GM18517 (cell line): Measurements from ENCODE around the gene PRPF40B.
A peak's percentile ranks its signal among the peaks of the same experiment; 100 is the strongest.
"Not testable (repeated sequence)": the region's sequence is repeated elsewhere in the genome, so short reads cannot be mapped to it uniquely, and the experiment has no call there.

Experiments used
- ATAC-seq: cut with Tn5 transposase; IDR thresholded peaks from one replicate; pipeline ENCODE4 v1.9.1; 2021; ENCODE audit warnings: mild to moderate bottlenecking, moderate library complexity; ENCODE audit not compliant: unreplicated experiment

The PRPF40B gene

GRCh38 chr12:49623142-49623904 is at the start of gene PRPF40B:
TSS of gene PRPF40B (plus strand) at chr12:49623561. CDS start at chr12:49623591, 30 bp downstream.
- peak; percentile 60 for ATAC-seq

GRCh38 chr12:49577589-49578315 is 45.6 kb upstream of the PRPF40B start:
- ATAC-seq: no peak

GRCh38 chr12:49578471-49579112 is 44.8 kb upstream of the PRPF40B start:
- ATAC-seq: no peak

GRCh38 chr12:49580572-49581535 is 42.5 kb upstream of the PRPF40B start:
- no peak for ATAC-seq

- ATAC-seq: no peak
These were observed 41.2 kb upstream of the PRPF40B start for GRCh38 chr12:49582201-49582600.

GRCh38 chr12:49582850-49583249 is 40.5 kb upstream of the PRPF40B start:
- no peak for ATAC-seq

GRCh38 chr12:49583366-49584094 is 39.8 kb upstream of the PRPF40B start:
- ATAC-seq: no peak

GRCh38 chr12:49584591-49584990 is 38.8 kb upstream of the PRPF40B start:
- no peak for ATAC-seq

GRCh38 chr12:49585477-49586459 is 37.6 kb upstream of the PRPF40B start:
- no peak for ATAC-seq

GRCh38 chr12:49587174-49587908 is 36.0 kb upstream of the PRPF40B start:
- ATAC-seq: no peak

- no peak for ATAC-seq
These were observed 35.1 kb upstream of the PRPF40B start for GRCh38 chr12:49588281-49588680.

- no peak for ATAC-seq
These were observed 34.4 kb upstream of the PRPF40B start for GRCh38 chr12:49588721-49589516.

- ATAC-seq: no peak
These were observed 24.8 kb upstream of the PRPF40B start for GRCh38 chr12:49598527-49598926.

- no peak for ATAC-seq
These were observed 23.4 kb upstream of the PRPF40B start for GRCh38 chr12:49599961-49600360.

- ATAC-seq: no peak
These were observed 19.6 kb upstream of the PRPF40B start for GRCh38 chr12:49603721-49604120.

- no peak for ATAC-seq
These were observed 18.5 kb upstream of the PRPF40B start for GRCh38 chr12:49604856-49605255.

GRCh38 chr12:49605539-49605938 is 17.8 kb upstream of the PRPF40B start, which contains the start of gene FAM186B:
TSS of gene FAM186B (minus strand) at chr12:49605639. CDS start at chr12:49605477, 162 bp downstream.
- ATAC-seq: not testable (repeated sequence)
